IPS-18a (cell line): ENCODE data around the gene UQCRHL.
A peak's percentile ranks its signal among the peaks of the same experiment; 100 is the strongest.
"Not testable (repeated sequence)": the region's sequence is repeated elsewhere in the genome, so short reads cannot be mapped to it uniquely, and the experiment has no call there.

Experiments used
- H3K27ac ChIP-seq: one replicate; pipeline ENCODE4 v1.5.1; 2013; ENCODE audit warnings: low read length
- H3K27me3 ChIP-seq: one replicate; pipeline ENCODE4 v1.6.1; 2013; ENCODE audit warnings: mild to moderate bottlenecking, low read length; ENCODE audit not compliant: control insufficient read depth, insufficient read depth
- H3K36me3 ChIP-seq: one replicate; pipeline ENCODE4 v1.6.1; 2013; ENCODE audit warnings: low read depth, low read length; ENCODE audit not compliant: control insufficient read depth
- H3K4me1 ChIP-seq: one replicate; pipeline ENCODE4 v1.6.1; 2013; ENCODE audit warnings: low read depth, low read length; ENCODE audit not compliant: control insufficient read depth
- H3K4me3 ChIP-seq: one replicate; pipeline ENCODE4 v1.5.1; 2013; ENCODE audit warnings: low read length
- H3K9ac ChIP-seq: one replicate; pipeline ENCODE4 v1.6.1; 2013; ENCODE audit warnings: mild to moderate bottlenecking, low read length, moderate library complexity
- H3K9me3 ChIP-seq: one replicate; pipeline ENCODE4 v1.6.1; 2013; ENCODE audit warnings: low read depth, low read length; ENCODE audit not compliant: control insufficient read depth

The UQCRHL gene

DNA sequence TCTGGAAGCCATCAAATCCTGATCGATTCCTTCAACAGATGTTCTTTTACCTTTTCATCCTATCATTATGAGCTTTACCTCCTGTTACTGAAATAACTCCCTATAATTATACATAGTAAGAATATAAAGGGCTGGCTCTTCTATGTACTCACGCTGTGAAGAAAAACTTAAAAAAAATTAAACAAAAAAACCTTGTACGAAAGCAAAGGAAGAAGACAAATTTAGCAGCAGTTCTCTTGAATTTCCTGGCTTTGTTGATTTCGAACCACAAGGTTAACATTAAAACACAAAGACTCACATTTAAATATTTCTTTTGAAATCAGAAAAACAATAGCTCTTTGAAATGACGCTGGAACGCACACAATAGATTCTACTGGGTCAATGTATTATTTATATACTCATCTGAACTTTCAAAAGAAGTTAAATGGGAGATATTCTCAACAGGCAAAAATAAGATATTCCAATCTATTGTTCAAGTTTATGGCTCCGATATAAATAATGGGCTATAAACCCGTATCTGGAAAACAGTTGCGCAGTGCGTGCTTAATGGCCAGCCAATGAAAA, 26.5 kb upstream of the UQCRHL start:
- H3K27me3 ChIP-seq = no peaks in the 10 kb centered on the region
- H3K9me3 ChIP-seq = no peaks in the 10 kb centered on the region
- peak overlapping the region; percentile 94 for H3K4me3 ChIP-seq
- peaks cover 18% of the 10 kb centered on the region for H3K4me1 ChIP-seq
- peak overlapping the region; percentile 99 for H3K9ac ChIP-seq
- H3K36me3 ChIP-seq = peaks cover 3% of the 10 kb centered on the region
- H3K27ac ChIP-seq = peak overlapping the region; percentile 99

DNA sequence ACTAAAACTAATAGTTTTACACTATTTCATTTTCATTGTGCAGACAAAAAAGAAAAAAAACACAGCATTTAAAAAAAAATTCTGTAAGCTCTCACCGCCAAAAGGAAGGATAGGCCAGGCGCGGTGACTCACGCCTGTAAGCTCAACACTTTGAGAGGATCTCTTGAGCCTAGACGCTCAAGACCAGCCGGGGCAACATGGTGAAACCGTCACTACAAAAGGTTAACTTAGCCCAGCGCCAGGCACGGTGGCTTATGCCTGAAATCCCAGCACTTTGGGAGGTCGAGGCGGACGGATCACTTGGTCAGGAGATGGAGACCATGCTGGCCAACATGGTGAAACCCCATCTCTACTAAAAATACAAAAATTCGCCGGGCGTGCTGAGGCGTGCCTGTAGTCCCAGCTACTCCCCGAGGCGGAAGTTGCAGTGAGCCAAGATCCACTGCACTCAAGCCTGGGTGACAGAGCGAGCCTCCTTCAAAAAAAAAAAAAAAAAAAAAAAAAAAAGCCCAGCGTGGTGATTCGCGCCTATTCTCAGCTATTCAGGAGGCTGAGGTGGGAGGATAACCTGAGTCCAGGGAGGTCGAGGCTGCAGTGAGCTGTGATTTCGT, 25.7 kb upstream of the UQCRHL start:
- Histone ChIP-seq H3K4me1 (peaks cover 18% of the 10 kb centered on the region), H3K4me3 (peak overlapping the region; percentile 94), H3K27ac (no peak overlapping the region), H3K36me3 (peaks cover 3% of the 10 kb centered on the region), H3K9me3 (no peaks in the 10 kb centered on the region), H3K27me3 (no peaks in the 10 kb centered on the region), H3K9ac (no peak overlapping the region)

DNA sequence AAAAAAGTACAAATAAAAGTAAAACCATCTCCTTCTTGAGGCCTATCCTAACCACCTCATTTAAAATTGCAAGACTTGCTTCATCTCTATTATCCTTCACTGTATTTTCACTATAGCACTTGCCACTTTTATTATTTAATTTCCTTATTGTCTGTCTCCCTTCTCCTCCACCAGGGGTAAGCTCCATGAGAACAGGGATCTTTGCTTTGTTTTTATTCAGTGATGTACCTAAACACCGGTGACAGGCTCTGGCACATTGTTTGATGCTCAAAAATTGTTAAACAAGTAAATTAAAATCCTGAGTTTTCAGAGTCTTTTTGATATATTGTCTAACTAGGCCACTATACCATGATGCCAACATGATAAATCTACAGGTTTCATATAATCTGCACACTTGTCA, 22.8 kb upstream of the UQCRHL start:
- H3K36me3 ChIP-seq = peaks cover 3% of the 10 kb centered on the region
- H3K27me3 ChIP-seq = no peaks in the 10 kb centered on the region
- H3K4me1 ChIP-seq = peaks cover 18% of the 10 kb centered on the region
- H3K9me3 ChIP-seq = no peaks in the 10 kb centered on the region
- H3K27ac ChIP-seq = no peak overlapping the region
- H3K9ac ChIP-seq = no peak overlapping the region
- no peak overlapping the region for H3K4me3 ChIP-seq

DNA sequence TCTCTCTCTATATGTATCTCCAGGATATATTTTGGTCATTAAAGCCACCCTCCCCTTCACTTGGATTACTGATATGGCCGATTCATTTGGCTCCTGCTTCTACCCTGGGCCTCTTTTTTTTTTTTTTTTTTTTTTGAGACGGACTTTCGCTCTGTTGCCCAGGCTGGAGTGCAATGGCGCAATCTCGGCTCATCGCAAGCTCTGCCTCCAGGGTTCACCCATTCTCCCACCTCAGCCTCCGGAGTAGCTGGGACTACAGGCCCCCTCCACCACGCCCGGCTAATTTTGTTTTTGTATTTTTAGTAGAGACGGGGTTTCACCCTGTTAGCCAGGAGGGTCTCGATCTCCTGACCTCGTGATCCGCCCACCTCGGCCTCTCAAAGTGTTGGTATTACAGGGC, 21.5 kb upstream of the UQCRHL start:
- peaks cover 18% of the 10 kb centered on the region for H3K4me1 ChIP-seq
- H3K27ac ChIP-seq, H3K9ac ChIP-seq, H3K4me3 ChIP-seq, H3K9me3 ChIP-seq, H3K27me3 ChIP-seq, H3K36me3 ChIP-seq: not testable (repeated sequence)

DNA sequence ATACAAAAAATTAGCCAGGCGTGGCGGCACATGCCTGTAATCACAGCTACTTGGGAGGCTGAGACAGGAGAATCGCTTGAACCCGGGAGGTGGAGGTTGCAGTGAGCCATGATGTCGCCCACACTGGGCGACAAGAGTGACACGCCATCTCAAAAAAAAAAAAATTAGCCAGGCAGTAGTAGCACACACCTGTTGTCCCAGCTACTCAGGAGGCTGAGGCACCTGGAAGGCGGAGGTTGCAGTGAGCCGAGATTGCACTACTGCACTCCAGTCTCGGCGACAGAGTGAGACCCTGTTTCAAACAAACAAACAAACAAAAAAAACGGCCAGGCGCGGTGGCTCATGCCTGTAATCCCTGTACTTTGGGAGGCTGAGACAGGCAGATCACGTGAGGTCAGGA, 20.1 kb upstream of the UQCRHL start:
- H3K9ac ChIP-seq, H3K27me3 ChIP-seq, H3K36me3 ChIP-seq, H3K9me3 ChIP-seq, H3K4me3 ChIP-seq, H3K27ac ChIP-seq: not testable (repeated sequence)
- H3K4me1 ChIP-seq = peaks cover 18% of the 10 kb centered on the region

DNA sequence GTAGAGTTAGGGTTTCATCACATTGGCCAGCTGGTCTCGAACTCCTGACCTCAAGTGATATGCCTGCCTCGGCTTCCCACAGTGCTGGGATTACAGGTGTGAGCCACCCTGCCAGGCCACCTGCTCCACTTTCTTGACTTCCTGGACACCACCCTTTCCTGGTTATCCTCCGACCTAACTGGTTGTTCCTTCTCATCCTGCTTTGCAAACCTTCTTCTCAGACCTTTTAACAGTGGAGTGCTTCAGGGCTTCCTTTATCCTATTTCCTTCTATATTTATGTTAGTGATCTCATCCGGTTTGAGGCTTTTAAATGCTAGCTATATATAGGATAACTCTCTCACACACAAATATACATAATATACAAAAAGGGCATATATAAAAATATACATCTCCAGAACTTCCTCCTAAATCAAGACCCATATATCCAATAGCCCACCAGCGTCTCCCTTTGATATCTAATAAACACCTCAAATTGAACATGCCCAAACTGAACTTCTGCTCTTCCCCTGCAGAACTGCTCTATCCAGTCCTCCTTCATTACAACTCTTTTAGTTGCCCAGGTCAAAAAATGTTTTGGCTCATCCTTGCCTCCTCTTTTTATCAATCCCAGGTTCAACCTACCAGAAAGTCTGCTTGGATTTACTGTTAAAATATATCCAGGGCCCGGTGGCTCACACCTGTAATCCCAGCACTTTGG, 19.5 kb upstream of the UQCRHL start:
- Histone ChIP-seq H3K4me3 (no peak overlapping the region), H3K9ac (no peak overlapping the region), H3K9me3 (no peaks in the 10 kb centered on the region), H3K27me3 (no peaks in the 10 kb centered on the region), H3K4me1 (peaks cover 17% of the 10 kb centered on the region), H3K36me3 (peaks cover 3% of the 10 kb centered on the region), H3K27ac (no peak overlapping the region)

DNA sequence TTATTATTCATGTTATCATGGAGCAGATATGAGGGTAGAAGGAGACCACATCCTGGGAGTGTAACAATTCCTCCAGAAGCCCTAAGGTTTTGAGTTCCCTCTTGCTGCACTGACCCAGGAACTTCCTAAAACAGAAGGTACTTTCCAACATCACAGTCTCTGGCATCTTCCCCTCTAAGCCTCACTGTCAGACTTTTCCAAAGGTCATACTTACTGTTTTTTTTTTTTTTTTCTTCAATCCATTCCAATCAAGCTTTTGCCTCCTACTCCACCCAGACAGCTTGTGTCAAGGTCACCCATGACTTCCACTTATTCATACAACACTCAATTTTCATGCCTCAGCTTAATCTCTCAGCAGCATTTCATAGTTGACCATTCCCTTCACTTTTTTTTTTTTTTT, 18.4 kb upstream of the UQCRHL start:
- peaks cover 12% of the 10 kb centered on the region for H3K4me1 ChIP-seq
- H3K9ac ChIP-seq = no peak overlapping the region
- H3K27ac ChIP-seq = no peak overlapping the region
- H3K9me3 ChIP-seq = no peaks in the 10 kb centered on the region
- no peaks in the 10 kb centered on the region for H3K27me3 ChIP-seq
- H3K36me3 ChIP-seq = no peaks in the 10 kb centered on the region
- no peak overlapping the region for H3K4me3 ChIP-seq

DNA sequence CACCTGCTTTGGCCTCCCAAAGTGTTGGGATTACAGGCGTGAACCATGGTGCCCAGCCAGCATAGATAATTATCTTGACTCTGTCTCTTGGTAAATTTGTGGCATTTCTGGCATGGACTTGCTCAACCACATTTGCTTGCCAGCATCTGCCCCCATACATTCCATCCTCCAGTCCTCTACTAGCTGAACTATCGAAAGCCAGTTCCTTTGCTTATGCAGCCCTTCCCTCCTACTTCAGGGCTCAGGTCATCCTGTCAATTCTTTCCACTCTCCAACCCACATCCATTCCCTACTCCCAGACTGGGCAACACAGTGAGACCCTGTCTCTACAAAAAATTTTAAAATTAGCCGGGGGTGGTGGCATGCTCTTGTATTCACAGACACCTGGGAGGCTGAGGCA, 13.0 kb upstream of the UQCRHL start:
- H3K27ac ChIP-seq = no peak overlapping the region

DNA sequence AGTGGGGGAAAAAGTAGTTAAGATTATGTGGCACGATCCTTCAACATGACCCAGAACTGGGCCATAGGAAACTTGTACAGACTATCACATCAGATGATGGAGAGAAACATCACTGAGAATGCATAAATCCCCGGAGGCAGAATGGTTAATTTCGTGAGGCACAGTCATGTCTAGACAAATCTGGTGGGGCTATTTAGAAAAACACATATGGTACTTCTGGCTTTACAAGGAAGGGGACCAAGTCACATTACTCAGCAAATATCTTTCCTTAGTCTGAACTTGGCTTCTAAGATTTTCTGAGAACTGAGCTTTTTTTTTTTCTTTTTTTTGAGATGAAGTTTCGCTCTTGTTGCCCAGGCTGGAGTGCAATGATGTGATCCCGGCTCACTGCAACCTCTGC, 9.2 kb upstream of the UQCRHL start:
- Histone ChIP-seq H3K27ac (no peak overlapping the region), H3K27me3 (no peaks in the 10 kb centered on the region), H3K4me1 (no peaks in the 10 kb centered on the region), H3K9me3 (no peaks in the 10 kb centered on the region), H3K9ac (no peak overlapping the region), H3K36me3 (no peaks in the 10 kb centered on the region), H3K4me3 (no peak overlapping the region)

More for the DNA sequence above, 13.0 kb upstream of the UQCRHL start:
- Histone ChIP-seq H3K4me3 (no peak overlapping the region), H3K27me3 (no peaks in the 10 kb centered on the region), H3K4me1 (no peaks in the 10 kb centered on the region), H3K36me3 (no peaks in the 10 kb centered on the region), H3K9ac (no peak overlapping the region), H3K9me3 (no peaks in the 10 kb centered on the region)

DNA sequence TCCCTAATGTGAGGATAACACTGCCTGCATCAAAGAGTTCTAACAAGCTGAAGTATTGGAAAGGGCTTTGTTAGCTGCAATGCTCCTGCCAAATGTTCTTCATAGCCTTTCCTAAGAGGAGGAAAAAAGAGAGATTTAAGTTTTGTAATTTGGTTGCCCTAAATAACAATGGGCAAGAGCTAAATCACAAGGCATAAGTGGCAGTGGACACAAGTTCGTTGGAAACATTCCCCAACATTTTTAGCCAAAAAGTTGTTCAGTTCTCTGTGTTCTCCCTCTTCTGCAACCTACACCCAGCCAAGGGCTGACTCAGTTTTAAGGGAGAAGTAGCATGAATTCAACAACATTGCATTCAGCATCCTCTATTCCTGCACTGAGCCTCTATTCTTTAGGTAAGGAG, 2.6 kb upstream of the UQCRHL start:
- H3K27ac ChIP-seq = no peak overlapping the region
- H3K4me1 ChIP-seq = no peaks in the 10 kb centered on the region
- H3K9ac ChIP-seq = no peak overlapping the region
- no peaks in the 10 kb centered on the region for H3K27me3 ChIP-seq
- no peak overlapping the region for H3K4me3 ChIP-seq
- H3K9me3 ChIP-seq = no peaks in the 10 kb centered on the region
- H3K36me3 ChIP-seq = no peaks in the 10 kb centered on the region

DNA sequence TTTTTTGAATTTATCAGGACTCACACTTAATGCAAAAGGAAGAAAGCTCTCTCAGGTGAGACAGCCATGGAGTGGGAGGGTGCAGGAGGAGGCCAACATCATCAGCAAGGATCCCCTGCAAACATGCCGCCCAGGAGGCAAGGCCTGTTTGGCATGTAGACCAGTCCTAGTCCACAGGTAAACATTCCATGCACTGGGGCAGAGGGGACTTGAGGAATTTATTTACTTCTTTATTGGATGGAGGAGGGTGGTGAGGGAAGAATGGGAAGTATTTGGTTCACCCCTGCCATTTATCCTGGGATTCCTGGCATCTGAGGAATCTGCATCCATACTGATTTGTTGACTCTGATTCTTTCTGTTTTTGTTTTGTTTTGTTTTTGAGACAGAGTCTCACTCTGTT, 1.5 kb upstream of the UQCRHL start:
- Histone ChIP-seq H3K27ac (no peak overlapping the region), H3K9me3 (no peaks in the 10 kb centered on the region), H3K4me3 (no peak overlapping the region), H3K27me3 (no peaks in the 10 kb centered on the region), H3K36me3 (no peaks in the 10 kb centered on the region), H3K4me1 (no peaks in the 10 kb centered on the region), H3K9ac (no peak overlapping the region)

DNA sequence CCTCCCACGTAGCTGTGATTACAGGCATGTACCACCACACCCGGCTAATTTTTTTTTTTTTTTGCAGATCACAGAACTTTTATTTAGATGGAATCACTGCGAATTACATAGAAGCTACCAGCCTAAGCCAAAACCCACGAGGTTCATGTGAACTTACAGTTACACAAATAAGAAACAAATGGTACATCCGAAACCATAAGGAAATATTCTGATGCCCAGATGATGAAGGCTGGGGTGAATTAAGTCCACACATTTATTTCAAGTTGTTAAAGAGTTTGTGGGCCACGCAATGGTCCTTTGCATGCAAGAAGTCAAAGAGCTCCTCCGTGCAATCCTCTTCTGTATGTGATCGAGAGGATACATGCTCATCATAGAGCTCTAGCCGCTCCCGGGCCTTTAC, 328 bp downstream of the UQCRHL start:
- Histone ChIP-seq H3K9ac (no peak overlapping the region), H3K36me3 (no peaks in the 10 kb centered on the region), H3K27ac (no peak overlapping the region), H3K9me3 (no peaks in the 10 kb centered on the region), H3K4me3 (no peak overlapping the region), H3K4me1 (no peaks in the 10 kb centered on the region), H3K27me3 (no peaks in the 10 kb centered on the region)
